GM08714 (cell line): ENCODE results near the gene CREB5.

Experiments used
- H3K4me3 ChIP-seq: fragments of 200-500 bp; sonication (Bioruptor generic); 2 replicates; pipeline ENCODE4 v1.5.1; 2014; ENCODE audit warnings: mild to moderate bottlenecking, low read length, inconsistent platforms
- ZNF274 ChIP-seq: IDR thresholded peaks from 2 replicates; pipeline ENCODE4 v1.6.1; 2012; ENCODE audit warnings: mild to moderate bottlenecking, low read depth, low read length

Gene CREB5

GRCh38 chr7:28488061-28488791 is 75.9 kb downstream of the CREB5 start:
- no peak for TF ChIP-seq ZNF274
- H3K4me3 ChIP-seq: no peak overlapping the region

GRCh38 chr7:28490831-28491230 is 78.5 kb downstream of the CREB5 start:
- H3K4me3 ChIP-seq: no peak overlapping the region

GRCh38 chr7:28493477-28493876 is 81.2 kb downstream of the CREB5 start:
- H3K4me3 ChIP-seq: no peak overlapping the region

More at GRCh38 chr7:28490831-28491230, 78.5 kb downstream of the CREB5 start:
- no peak for TF ChIP-seq ZNF274

GRCh38 chr7:28497009-28497408 is 84.7 kb downstream of the CREB5 start:
- H3K4me3 ChIP-seq: no peak overlapping the region
- no peak for TF ChIP-seq ZNF274

More at GRCh38 chr7:28493477-28493876, 81.2 kb downstream of the CREB5 start:
- TF ChIP-seq ZNF274: no peak

GRCh38 chr7:28498636-28499035 is 86.3 kb downstream of the CREB5 start:
- no peak overlapping the region for H3K4me3 ChIP-seq
- no peak for TF ChIP-seq ZNF274

- no peak for TF ChIP-seq ZNF274
- no peak overlapping the region for H3K4me3 ChIP-seq
Measured at GRCh38 chr7:28500138-28500537, 87.8 kb downstream of the CREB5 start.

- no peak for TF ChIP-seq ZNF274
- no peak overlapping the region for H3K4me3 ChIP-seq
Measured at GRCh38 chr7:28502408-28502807, 90.1 kb downstream of the CREB5 start.

GRCh38 chr7:28503396-28503795 is 91.1 kb downstream of the CREB5 start:
- no peak for TF ChIP-seq ZNF274
- no peak overlapping the region for H3K4me3 ChIP-seq

- H3K4me3 ChIP-seq: no peak overlapping the region
Measured at GRCh38 chr7:28505014-28505413, 92.7 kb downstream of the CREB5 start.

GRCh38 chr7:28505867-28506266 is 93.5 kb downstream of the CREB5 start:
- TF ChIP-seq ZNF274: no peak
- H3K4me3 ChIP-seq: no peak overlapping the region

More at GRCh38 chr7:28505014-28505413, 92.7 kb downstream of the CREB5 start:
- TF ChIP-seq ZNF274: no peak

GRCh38 chr7:28507525-28508282 is 95.4 kb downstream of the CREB5 start:
- TF ChIP-seq ZNF274: no peak
- H3K4me3 ChIP-seq: no peak overlapping the region

GRCh38 chr7:28509251-28510025 is 97.1 kb downstream of the CREB5 start:
- H3K4me3 ChIP-seq: no peak overlapping the region; the same call in none of the 2 replicates
- TF ChIP-seq ZNF274: no peak

GRCh38 chr7:28510026-28510369 is 97.7 kb downstream of the CREB5 start:
- no peak for TF ChIP-seq ZNF274

GRCh38 chr7:28512668-28513440 is 100.5 kb downstream of the CREB5 start:
- H3K4me3 ChIP-seq: no peak overlapping the region
- no peak for TF ChIP-seq ZNF274

More at GRCh38 chr7:28510026-28510369, 97.7 kb downstream of the CREB5 start:
- no peak overlapping the region; the same call in 1 of the 2 replicates for H3K4me3 ChIP-seq
